Hepatocyte (in vitro differentiated cells): ENCODE results near the gene AHCYL2.

Experiments
- CTCF ChIP-seq: fragments of 200-600 bp; sonication (generic); IDR thresholded peaks from 2 replicates; pipeline ENCODE4 v1.5.1; 2016; ENCODE audit warnings: antibody characterized with exemption, mild to moderate bottlenecking; ENCODE audit not compliant: poor library complexity
- EZH2 ChIP-seq: fragments of 200-600 bp; sonication (generic); IDR thresholded peaks from 2 replicates; pipeline ENCODE4 v1.6.1; 2016; ENCODE audit warnings: antibody characterized with exemption, mild to moderate bottlenecking, borderline replicate concordance
- EZH2phosphoT487 ChIP-seq: fragments of 200-600 bp; sonication (generic); IDR thresholded peaks from one replicate; pipeline ENCODE4 v1.6.1; 2018; ENCODE audit warnings: antibody characterized with exemption, mild to moderate bottlenecking, low read depth, moderate library complexity; ENCODE audit not compliant: unreplicated experiment, severe bottlenecking

DNA sequence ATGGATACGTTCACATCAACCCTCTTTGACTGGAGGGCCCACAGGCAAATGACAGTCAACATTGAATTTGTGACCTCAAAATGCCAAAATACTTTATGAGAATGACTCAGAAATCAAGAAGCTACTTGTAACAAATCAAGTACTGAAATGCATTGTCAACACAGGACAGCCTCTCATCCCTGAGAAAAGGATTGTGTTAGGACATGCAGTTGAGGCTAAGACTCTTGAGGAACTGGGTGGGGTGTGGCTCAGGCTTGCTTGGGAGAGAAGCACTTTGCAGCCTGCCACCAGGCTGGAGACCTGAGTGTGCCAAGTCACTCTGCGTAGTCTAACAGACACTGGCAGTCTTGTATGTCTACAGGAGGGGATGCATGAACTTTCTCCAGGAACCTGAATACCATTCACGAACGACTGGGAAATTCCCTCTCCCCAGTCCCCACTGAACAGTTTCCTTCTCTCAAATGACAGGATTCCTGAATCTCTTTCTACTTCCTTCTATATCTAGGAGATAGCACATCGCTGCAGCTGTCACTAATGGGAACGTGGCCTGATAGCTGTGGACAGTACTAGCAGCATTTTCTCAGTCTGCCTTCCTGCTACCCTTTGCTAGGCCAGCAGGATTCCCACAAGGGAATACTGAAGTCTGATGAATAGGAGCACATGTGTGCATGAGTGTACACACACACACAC lies 39.7 kb upstream of the AHCYL2 start:
- no peak for TF ChIP-seq CTCF
- no peak for TF ChIP-seq EZH2
- no peak for TF ChIP-seq EZH2phosphoT487
